SK-N-SH (cell line): Measurements from ENCODE around the gene TRPM3.

ENCODE experiments used
- CTCF ChIP-seq: fragments of 200-600 bp; sonication (generic); IDR thresholded peaks from 2 replicates; pipeline ENCODE4 v1.6.1; 2017; ENCODE audit warnings: antibody characterized with exemption, mild to moderate bottlenecking, moderate library complexity
- GABPA ChIP-seq: IDR thresholded peaks from 2 replicates; pipeline ENCODE4 v1.4.0; 2012; ENCODE audit warnings: low read depth, mild to moderate bottlenecking
- GATA2 ChIP-seq: sonication (generic); formaldehyde crosslinking; IDR thresholded peaks from 2 replicates; pipeline ENCODE4 v1.5.0; 2020; ENCODE audit warnings: mild to moderate bottlenecking, missing genetic modification reagents
- MXI1 ChIP-seq: IDR thresholded peaks from 2 replicates; pipeline ENCODE4 v1.6.1; 2012; ENCODE audit warnings: mild to moderate bottlenecking, low read depth, low read length, improper control_type of control experiment
- PBX3 ChIP-seq: IDR thresholded peaks from 2 replicates; pipeline ENCODE4; 2012
- POLR2AphosphoS5 ChIP-seq: IDR thresholded peaks from 2 replicates; pipeline ENCODE4 v1.6.1; 2012; ENCODE audit warnings: low read depth, low read length
- REST ChIP-seq: IDR thresholded peaks from 2 replicates; pipeline ENCODE4 v1.6.1; 2012; ENCODE audit warnings: mild to moderate bottlenecking, low read depth, low read length, moderate library complexity
- SIN3A ChIP-seq: IDR thresholded peaks from 2 replicates; pipeline ENCODE4 v1.6.1; 2012; ENCODE audit warnings: low read depth, mild to moderate bottlenecking, low read length, moderate library complexity, borderline replicate concordance
- TAF1 ChIP-seq: IDR thresholded peaks from 2 replicates; pipeline ENCODE4 v1.6.1; 2012; ENCODE audit warnings: low read depth, mild to moderate bottlenecking, low read length, moderate library complexity, borderline replicate concordance
- ZBTB33 ChIP-seq: IDR thresholded peaks from 2 replicates; pipeline ENCODE4 v1.4.0; 2012; ENCODE audit warnings: low read depth, borderline replicate concordance

- no peak for TF ChIP-seq CTCF
- no peak for TF ChIP-seq GATA2 (CRISPR knock-in tag)
- no peak for TF ChIP-seq PBX3
- no peak for TF ChIP-seq REST
- TF ChIP-seq ZBTB33: no peak
- no peak for TF ChIP-seq SIN3A
- TF ChIP-seq MXI1: no peak
- no peak for TF ChIP-seq TAF1
- TF ChIP-seq POLR2AphosphoS5: no peak
- TF ChIP-seq GABPA: no peak
Measured at GRCh38 chr9:71120501-71121247, 747 bp downstream of the TRPM3 start.
